ENCODE data around the gene DDX23.

DDX23 gene

DNA sequence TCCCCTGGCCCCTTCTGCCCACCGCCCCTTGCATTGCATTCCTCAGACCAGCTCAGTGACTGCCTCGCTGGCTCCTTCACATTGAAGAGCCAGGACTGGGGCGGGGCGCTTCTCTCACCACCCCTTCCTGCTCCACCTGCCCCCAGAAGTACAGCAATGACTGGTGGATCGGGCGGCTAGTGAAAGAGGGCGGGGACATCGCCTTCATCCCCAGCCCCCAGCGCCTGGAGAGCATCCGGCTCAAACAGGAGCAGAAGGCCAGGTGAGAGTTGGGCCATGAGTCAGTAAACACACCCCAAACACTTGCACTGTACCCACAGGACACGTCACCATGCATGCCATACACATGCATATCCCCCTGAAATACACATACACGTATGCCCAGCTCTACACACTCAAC, 27.9 kb downstream of the DDX23 start:
- Histone ChIP-seq H3K4me3 (ENCODE audit: low read length) (no peak overlapping the region), H3K36me3 (ENCODE audit: control insufficient read depth, low read length) (peaks cover 12% of the 10 kb centered on the region), H3K9me3 (ENCODE audit: control insufficient read depth, insufficient read depth, low read length) (no peaks in the 10 kb centered on the region), H3K4me1 (ENCODE audit: control insufficient read depth, low read length) (peaks cover 11% of the 10 kb centered on the region), H3K79me2 (ENCODE audit: control insufficient read depth, low read length) (no peaks in the 10 kb centered on the region), H3F3A (ENCODE audit: control insufficient read depth, insufficient read depth) (0 out of 2 replicates have a peak, but pooled peaks cover 4% of the 10 kb centered on the region), H3K9me2 (replicated peaks; ENCODE audit: control insufficient read depth, low read length) (no peaks in the 10 kb centered on the region), H3K4me2 (ENCODE audit: low read length) (peak overlapping the region; percentile 24; the same call in 1 of the 2 replicates), H4K20me1 (ENCODE audit: control insufficient read depth, insufficient read depth, low read depth, low read length) (no peaks in the 10 kb centered on the region), H3K27me3 (ENCODE audit: control insufficient read depth, low read length) (peaks cover 5% of the 10 kb centered on the region; the same call in 1 of the 2 replicates), H3K27ac (ENCODE audit: low read depth, low read length) (no peak overlapping the region)
- TF ChIP-seq EZH2phosphoT487 (IDR thresholded peaks at IDR 0.05; ENCODE audit: borderline replicate concordance, low read length): no peak
- TF ChIP-seq, protein P1, sequence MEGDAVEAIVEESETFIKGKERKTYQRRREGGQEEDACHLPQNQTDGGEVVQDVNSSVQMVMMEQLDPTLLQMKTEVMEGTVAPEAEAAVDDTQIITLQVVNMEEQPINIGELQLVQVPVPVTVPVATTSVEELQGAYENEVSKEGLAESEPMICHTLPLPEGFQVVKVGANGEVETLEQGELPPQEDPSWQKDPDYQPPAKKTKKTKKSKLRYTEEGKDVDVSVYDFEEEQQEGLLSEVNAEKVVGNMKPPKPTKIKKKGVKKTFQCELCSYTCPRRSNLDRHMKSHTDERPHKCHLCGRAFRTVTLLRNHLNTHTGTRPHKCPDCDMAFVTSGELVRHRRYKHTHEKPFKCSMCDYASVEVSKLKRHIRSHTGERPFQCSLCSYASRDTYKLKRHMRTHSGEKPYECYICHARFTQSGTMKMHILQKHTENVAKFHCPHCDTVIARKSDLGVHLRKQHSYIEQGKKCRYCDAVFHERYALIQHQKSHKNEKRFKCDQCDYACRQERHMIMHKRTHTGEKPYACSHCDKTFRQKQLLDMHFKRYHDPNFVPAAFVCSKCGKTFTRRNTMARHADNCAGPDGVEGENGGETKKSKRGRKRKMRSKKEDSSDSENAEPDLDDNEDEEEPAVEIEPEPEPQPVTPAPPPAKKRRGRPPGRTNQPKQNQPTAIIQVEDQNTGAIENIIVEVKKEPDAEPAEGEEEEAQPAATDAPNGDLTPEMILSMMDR (IDR thresholded peaks at IDR 0.05; ENCODE audit: low read depth, low read length, poor library complexity, severe bottlenecking): no peak

GRCh38 chr12:48823281-48823680, 28.7 kb downstream of the DDX23 start:
- Histone ChIP-seq H3K36me3 (ENCODE audit: control insufficient read depth, low read length) (peaks cover 4% of the 10 kb centered on the region; the same call in 1 of the 2 replicates), H3K4me1 (ENCODE audit: control insufficient read depth, low read length) (peaks cover 15% of the 10 kb centered on the region), H3F3A (ENCODE audit: control insufficient read depth, insufficient read depth) (0 out of 2 replicates have a peak, but pooled peaks cover 4% of the 10 kb centered on the region), H3K27ac (ENCODE audit: low read depth, low read length) (no peak overlapping the region), H3K27me3 (ENCODE audit: control insufficient read depth, low read length) (peaks cover 5% of the 10 kb centered on the region; the same call in 1 of the 2 replicates), H3K9me2 (replicated peaks; ENCODE audit: control insufficient read depth, low read length) (no peaks in the 10 kb centered on the region), H3K4me2 (ENCODE audit: low read length) (no peak overlapping the region), H3K79me2 (ENCODE audit: control insufficient read depth, low read length) (no peaks in the 10 kb centered on the region), H4K20me1 (ENCODE audit: control insufficient read depth, insufficient read depth, low read depth, low read length) (no peaks in the 10 kb centered on the region), H3K4me3 (ENCODE audit: low read length) (no peak overlapping the region), H3K9me3 (ENCODE audit: control insufficient read depth, insufficient read depth, low read length) (no peaks in the 10 kb centered on the region)
- TF ChIP-seq, protein P1 (IDR thresholded peaks at IDR 0.05; ENCODE audit: low read depth, low read length, poor library complexity, severe bottlenecking): no peak
- TF ChIP-seq EZH2phosphoT487 (IDR thresholded peaks at IDR 0.05; ENCODE audit: borderline replicate concordance, low read length): no peak

- H3K27me3 ChIP-seq (ENCODE audit: control insufficient read depth, low read length): peaks cover 8% of the 10 kb centered on the region; the same call in 1 of the 2 replicates
- H3K4me2 ChIP-seq (ENCODE audit: low read length): no peak overlapping the region
- no peaks in the 10 kb centered on the region for H3K79me2 ChIP-seq (ENCODE audit: control insufficient read depth, low read length)
- no peaks in the 10 kb centered on the region for H3K9me2 ChIP-seq (replicated peaks; ENCODE audit: control insufficient read depth, low read length)
- 0 out of 2 replicates have a peak, but pooled peaks cover 4% of the 10 kb centered on the region for H3F3A ChIP-seq (ENCODE audit: control insufficient read depth, insufficient read depth)
- no peaks in the 10 kb centered on the region; the same call in 1 of the 2 replicates for H3K36me3 ChIP-seq (ENCODE audit: control insufficient read depth, low read length)
- no peaks in the 10 kb centered on the region for H3K9me3 ChIP-seq (ENCODE audit: control insufficient read depth, insufficient read depth, low read length)
- no peaks in the 10 kb centered on the region for H4K20me1 ChIP-seq (ENCODE audit: control insufficient read depth, insufficient read depth, low read depth, low read length)
- H3K27ac ChIP-seq (ENCODE audit: low read depth, low read length): no peak overlapping the region
- H3K4me1 ChIP-seq (ENCODE audit: control insufficient read depth, low read length): peaks cover 19% of the 10 kb centered on the region
- TF ChIP-seq, protein P1 (IDR thresholded peaks at IDR 0.05; ENCODE audit: low read depth, low read length, poor library complexity, severe bottlenecking): no peak
- no peak for TF ChIP-seq EZH2phosphoT487 (IDR thresholded peaks at IDR 0.05; ENCODE audit: borderline replicate concordance, low read length)
- H3K4me3 ChIP-seq (ENCODE audit: low read length): no peak overlapping the region
Measured at GRCh38 chr12:48822711-48823110, 29.3 kb downstream of the DDX23 start.

All from DOHH2 (cell line).